ENCODE measurements around the gene BMP8A.

Gene BMP8A

DNA sequence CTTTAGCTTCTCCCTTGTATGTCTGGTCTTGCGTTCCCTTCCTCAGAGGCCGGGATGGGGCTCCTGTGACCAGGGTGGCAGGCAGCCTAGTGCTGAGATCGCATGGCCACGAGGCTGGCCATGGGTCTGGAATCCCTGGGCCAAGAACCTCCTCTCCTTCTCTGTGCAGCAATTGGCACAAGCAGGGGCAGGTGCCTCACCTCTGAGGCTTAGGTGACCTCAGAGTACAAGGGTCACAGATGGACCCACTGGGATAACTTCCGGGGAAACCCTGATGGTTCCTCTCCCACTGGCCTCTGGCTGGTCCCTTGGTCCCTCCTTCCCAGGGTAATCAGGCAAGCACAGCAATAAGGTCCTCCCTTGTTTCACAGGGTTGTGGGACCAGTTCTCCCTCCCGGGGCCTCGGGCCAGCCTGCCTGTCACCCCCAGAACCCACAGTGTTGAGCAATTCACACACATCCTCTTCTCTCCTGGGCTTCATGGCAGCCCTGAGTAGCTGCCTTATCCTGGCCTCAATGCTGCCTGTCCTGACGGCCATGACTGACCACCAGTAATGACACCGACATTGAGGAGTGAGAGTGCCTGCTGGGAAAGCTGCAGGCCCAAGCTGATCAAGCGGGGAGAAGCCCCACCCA, 38.6 kb downstream of the BMP8A start:
- DNase-seq = no peak

DNA sequence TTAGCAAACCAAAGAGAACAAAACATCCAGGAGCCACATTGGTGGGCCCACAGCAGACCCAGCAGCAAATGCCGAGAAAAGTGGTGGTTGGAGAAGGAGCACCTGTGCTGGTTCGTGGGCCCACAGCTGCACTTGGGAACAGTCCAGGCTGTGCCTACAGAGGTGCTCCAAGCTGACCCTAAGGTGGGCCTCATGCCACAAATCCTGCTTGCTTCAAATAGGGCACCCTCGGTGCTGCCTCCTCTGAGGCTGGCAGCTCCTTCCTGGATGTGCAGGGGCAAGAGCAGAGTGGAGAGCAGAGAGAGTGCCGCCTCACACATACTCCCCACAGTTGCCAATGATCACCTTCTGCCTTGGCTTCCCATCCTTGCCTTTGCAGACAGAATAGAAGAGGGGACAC, 40.1 kb downstream of the BMP8A start:
- no peak for DNase-seq

DNA sequence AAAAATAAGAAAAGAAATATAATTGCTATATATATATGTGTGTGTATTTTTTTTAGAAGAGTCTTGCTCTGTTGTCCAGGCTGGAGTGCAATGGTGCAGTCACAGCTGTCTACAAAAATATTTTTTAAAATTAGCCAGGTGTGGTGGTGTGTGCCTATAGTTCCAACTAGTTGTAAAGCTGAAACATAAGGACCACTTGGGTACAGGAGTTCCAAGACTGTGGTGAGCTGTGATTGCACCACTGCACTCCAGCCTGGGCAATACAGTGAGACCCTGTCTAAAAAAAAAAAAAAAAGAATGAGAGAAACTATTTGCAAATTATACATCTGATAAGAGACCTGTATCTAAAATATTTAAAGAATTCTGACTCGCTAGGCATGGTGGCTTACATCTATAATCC, 42.0 kb downstream of the BMP8A start:
- DNase-seq = no peak

DNA sequence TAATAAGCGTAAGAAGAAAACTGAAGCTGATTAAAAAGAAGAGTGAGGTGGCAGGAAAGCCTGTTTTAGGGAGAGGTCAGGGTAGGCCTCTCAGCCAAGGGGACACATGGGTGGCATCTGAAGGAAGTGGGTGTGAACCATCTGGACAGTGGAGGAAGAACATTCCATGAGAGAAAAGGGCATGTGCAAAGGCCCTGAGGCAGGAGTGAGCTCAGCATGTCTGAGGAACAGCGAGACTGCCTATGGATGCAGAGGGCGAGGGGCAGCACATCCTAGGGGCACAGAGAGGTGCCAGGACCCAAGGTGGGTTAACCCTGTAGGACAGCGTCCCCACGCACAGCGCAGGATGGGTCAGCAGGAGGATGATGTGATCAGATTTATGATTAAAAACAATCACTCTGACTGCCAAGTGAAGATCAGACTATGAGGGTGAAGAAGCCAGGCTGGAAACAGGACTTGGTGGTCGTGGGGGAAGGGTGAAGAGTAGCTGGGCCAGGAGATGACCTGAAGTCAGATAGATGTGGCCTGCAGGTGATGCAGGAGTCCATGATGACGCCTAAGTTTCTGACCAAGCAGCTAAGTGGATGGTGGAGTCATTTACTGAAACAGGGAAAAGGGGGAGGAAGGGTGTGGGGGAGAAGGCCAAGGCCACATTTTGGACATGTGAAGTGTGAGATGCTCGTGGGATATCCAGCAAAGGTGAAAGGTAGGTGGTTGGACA, 47.3 kb downstream of the BMP8A start:
- no peak for DNase-seq

DNA sequence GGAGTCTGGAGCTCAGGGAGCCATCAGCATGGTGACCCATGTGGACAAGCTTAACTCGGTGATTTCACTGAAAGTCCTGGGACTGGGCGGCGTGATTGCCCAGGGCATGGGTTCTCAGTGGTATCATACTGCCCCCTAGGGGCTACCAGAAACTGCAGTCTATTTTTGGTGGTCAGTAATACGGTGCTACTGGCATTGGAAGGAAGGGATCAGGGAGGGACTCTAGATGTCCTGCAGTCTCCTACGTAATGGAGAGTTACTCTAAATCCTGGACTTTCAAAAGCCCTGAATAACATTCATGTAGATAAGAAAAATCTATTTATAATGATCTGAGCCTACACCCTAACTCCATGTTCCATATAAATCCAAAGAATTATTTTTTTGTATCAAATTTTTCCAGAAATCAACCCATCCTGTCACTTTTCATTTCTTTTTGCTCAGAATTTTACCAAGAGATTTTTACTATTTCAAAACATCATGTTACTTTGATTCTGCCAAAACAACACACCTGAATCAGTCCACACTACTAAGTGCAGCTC, 47.9 kb downstream of the BMP8A start:
- peak in 1 of 2 experiments; percentile 12 for DNase-seq

DNA sequence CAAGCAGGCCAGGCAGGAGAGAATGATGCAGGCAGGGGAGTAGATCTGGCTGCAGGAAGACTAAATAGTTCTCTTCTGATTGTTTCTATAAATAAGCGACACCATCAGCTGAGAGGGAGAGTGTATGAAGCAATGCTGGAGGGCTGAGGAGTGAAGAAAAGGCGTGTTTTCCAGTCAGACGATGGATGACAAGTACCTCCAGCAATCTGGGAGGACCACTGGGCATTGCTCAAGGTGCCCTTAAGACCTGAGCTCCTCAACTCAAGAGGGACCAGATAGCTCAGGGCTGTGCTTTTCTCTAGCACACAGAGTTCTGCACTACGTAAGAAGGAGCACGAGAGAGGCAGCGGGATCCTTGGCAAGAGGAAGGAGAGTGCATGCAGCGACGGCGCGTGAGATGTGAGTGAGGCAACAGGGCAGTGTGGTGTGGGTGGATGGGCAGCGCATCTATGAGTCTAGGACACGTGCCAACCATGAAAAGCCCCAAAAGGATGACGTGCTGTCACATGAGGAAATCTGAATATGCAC, 49.1 kb downstream of the BMP8A start:
- DNase-seq = no peak

DNA sequence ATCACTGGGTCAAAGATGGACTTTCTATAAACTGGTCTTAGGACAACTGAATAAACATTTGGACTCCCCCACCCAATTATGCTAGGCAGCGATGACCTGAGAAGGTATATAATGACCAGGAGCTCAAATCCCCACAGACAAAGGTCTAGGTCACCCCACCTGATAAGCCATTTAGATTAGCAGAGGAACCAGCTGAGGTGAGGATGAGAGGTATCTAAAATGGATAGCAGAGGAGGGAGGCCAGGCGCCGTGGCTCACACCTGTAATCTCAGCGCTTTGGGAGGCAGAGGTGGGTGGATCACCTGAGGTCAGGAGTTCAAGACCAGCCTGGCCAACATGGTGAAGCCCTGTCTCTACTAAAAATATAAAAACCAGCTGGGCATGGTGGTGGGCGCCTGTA, 51.5 kb downstream of the BMP8A start:
- no peak for DNase-seq

DNA sequence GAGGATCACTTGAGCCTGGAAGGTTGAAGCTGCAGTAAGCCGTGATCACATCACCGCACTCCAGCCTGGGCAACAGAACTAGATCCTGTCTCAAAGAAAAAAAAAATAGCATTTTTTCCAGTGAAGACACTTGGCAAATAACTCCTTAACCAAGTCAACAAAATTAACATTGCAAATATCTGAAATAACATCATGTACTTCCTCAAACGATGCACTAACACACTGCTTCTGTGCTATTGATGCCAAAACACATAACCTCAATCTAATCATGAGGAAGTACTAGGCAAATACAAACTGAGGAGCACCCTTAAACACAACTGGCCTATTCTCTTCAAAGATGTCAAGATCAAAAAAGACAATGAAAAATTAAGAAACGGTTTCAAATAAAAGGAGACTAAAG, 52.9 kb downstream of the BMP8A start:
- DNase-seq = no peak

DNA sequence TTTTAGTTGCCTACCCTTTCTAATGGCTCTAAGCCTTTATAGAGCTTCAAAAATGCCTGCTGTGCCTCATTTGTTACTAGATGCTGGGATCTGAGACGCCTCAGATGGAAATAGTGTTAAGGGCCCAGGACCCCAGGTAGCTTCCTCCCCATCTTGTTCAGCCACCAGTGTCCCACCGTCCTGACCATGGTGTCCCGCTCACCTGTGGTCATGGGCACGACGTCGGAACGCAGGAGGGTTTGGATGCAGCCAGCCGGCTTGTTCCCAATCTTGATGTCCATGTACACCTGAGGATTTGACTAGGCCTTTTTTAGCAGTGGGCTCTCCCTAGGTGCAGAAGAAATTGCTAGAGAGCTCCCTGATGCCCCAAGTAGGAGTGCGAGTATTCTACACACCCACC, 54.1 kb downstream of the BMP8A start:
- DNase-seq = no peak

DNA sequence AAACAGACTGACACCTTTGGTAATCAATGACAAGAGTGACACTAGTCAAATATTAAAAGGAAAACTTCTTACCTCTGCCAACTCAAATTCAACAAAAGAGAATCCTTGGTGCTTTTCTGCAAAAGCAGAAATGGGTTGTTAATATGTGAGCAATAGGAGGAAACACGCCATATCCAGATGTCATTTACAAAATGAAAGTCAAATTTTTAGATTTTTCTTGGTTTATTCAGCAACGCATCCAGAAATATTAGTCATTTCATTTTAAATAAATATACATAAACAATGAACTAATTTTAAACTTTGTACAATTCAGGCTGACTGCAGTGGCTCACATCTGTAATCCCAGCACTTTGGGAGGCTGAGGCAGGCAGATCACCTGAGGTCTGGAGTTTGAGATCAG, 62.8 kb downstream of the BMP8A start:
- DNase-seq = no peak

DNA sequence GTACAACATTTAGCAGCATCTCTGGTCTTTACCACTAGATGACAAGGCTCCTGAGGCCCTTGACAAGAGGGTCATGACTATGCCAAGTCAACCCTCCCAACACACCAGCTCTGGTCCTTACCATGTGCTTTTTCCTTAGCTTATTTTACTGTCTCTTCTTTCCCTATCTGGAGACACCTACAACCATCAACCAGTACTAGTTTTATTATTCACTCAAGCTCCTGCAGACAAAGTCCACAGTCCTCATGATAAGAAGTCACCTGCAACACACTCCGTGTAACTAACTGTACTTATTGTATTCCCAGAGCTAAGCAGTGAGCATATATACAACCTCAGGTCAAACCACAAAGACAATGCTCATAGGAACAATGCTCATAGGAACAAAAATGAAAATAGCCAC, 69.8 kb downstream of the BMP8A start:
- no peak for DNase-seq

DNA sequence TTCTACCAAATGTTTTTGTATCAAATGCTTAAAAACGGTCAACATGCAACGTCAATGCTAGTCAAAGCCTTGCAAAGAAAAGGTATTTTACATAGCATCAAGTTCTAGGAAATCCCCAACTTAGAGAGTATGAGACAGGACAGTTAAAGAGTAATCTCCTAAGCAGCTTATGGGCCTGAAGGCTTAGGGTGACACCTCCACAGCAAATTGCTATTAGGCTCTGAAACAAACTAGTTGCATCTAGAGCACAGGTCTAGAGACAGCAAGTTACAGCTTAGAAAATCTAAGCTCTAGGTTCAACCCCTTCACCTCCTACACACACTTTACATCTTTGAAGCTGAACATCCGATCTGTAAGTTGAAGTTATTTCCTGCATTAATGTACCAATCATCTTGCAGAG, 71.5 kb downstream of the BMP8A start:
- no peak for DNase-seq

DNA sequence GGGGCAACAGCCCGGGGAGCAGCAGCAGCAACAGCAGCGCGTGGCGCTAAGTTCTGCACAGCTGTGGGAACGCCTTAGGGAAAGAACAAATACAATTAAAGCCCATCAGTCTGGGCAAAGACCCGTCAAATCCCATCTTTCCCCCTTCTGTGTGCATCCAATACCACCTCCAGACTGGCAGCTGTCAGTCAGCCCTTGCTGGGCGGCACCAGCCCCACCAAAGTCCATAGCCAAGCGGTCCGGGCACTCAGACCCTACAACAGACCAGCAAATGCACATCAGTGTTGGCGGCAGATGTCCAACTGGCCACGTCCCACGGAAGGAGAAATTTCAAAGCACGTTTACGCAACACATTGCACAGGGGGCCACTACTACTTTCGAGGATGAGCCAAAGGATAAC, 72.2 kb downstream of the BMP8A start:
- DNase-seq = no peak

DNA sequence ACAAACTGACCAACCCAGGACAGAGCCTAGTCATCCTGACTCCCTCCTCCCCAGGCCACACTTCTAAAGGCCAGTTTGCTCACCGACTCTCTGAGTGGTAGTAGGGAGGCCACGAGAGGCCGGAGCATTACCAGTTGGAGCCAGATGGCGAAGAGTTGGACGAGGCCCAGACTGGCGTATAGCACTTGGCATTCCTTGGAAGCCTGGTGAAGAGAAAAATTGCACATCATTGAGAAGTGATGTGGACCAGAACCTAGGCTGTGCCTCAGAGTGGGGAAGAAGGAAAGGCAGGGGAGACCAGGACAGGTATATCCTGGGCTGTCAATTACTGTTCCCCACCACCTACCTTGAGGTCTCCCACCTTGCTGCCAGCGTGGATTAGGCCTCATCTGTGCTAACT, 72.9 kb downstream of the BMP8A start:
- DNase-seq = no peak

DNA sequence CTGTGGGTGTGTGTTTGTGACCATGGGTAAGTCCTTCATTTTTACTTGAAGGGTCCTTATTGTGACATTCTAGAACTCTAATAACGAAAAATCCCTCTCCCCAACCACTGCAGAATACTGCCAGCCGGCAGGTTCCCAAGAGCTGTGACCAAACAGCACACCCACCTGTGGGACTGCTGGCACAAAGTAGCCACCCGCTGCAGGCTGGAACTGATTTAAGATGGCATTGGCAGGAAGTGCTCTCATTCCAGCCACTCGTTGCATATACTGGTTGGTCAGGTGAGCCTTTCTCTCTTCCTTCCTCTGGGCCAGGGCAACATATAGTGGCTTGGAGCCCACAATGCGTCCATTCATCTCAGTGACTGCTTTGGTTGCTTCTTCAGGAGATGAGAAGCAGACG, 73.5 kb downstream of the BMP8A start:
- no peak for DNase-seq

DNA sequence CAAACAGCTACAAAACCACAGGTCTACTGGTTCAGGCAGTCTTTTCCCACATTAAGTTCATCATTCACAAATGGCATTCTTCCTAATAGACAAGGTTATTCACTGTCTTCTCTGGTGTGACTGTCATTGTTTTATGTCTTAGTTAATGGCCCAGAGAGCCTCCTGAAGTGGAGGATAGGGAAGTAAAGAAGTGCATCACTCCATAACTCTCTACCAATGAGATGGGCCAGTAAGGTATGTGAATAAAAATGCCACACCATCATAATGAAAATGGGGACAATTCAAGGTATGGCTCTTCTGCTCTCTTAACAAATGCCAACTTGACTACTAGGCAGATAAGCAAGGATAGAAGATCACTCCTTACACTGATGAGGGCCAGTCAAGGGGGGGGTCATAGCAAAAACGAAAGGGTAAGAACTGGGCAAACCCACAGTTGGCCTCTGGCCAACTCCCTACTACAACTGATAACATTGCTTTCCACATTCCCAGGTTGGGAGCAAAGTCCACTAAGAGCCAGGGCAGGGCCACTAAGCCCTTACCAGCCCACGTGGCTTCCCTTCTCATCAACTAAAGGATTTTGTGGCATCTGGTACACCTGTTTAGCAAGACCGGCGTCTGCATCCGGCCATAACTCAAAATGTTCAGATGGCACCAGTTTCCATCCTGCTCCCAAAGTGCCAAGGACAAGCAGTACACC, 75.2 kb downstream of the BMP8A start:
- DNase-seq = no peak

DNA sequence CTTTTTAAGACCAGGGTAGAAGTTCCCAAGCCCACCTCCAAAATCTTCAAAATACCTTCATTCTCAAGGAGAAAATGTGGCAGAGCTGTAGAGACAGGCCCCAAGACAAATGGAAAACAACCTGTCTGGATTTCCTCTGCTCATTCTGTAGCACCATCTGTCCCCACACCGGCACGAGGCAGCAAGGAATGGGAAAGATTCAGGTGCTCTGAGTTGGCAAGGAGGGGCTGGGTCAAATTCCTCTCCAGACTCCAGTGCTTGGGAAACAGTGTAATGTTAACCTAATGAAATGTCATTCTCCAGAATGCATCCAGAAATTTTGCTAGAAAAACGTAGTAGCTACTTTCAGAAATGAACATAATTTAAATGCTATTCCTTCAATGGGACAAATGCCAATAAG, 75.9 kb downstream of the BMP8A start:
- no peak for DNase-seq

DNA sequence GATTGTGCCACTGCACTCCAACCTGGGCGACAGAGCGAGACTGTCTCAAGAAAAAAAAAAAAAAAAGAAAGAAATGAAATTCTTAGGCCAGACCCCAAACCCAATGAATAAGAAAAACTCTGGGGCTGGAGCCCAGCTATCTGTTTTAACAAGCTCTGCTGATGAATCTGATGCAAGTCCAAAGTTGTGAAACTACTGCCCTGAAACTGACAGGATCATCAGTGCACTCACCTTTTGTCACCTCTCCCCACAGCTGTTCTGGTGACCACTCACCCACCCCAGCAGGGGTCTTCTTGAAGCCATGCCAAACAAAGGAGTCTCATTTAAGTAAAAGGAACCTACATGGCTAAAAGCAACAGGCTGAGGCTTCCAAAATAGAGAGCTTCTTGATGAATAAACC, 76.8 kb downstream of the BMP8A start:
- DNase-seq = no peak

DNA sequence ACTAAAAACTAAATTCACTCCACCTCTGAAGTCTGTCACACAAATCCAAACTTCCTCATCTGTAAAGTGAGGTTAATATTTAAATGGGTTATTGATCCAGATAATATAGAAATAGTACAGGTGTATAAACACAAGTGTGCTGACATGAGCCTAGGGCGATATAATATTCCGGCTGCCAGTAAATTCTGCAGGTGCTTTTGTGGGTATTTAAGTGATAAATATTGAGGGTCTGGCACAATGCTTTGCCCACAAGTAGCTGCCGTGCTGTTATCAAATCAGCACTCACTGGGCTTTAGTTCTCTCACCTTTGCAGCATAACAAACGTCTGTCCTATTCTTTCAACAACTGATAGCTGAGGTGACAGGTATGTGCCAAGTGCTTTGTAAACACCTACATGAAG, 77.6 kb downstream of the BMP8A start:
- no peak for DNase-seq

DNA sequence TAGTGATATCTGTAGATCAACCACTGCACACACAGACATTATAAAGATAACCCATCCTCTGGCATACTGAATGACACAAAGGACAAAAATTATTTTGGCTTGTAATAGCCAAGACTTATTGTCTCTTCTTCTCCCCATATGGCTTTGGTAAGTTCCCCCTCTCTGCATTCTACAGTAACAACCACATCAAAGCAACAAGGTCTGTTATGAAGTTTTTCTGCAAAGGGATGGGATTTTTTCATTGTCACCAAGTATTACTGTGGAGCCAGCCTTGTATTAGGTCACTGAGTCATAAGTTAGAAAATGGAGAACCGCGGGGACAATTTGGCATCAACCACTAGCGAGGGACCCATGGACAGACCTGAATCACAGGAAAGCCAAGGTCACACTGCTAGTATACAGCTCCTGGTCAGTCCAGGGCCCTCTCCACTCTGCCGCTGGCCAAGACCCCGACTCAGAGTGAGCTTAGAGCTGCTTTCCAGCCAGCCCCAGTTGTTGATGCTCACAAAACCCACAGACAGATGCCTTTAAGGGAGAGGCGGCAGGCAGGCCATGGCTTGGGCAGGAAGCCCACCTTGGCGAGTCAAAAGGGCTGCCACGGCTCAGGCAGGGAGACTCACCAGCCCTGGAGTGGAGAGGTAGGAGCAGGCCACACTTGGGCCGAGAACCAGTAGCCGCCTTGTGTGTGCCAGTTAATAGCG, 79.2 kb downstream of the BMP8A start:
- DNase-seq = no peak

DNA sequence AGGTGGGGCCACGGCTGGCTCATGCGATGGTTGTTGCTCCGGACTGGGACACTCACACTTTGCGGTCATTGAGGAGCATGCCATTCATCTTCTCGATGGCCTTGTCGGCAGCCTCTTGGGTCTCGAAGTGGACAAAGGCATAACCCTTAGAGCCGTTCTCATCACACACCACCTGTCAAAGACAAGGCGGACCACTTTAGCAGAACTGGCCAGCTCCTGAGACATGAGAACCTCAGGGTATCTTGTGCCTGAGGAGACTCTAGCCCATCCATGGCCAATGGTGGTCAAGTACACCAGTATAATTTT, 79.7 kb downstream of the BMP8A start:
- no peak for DNase-seq

DNA sequence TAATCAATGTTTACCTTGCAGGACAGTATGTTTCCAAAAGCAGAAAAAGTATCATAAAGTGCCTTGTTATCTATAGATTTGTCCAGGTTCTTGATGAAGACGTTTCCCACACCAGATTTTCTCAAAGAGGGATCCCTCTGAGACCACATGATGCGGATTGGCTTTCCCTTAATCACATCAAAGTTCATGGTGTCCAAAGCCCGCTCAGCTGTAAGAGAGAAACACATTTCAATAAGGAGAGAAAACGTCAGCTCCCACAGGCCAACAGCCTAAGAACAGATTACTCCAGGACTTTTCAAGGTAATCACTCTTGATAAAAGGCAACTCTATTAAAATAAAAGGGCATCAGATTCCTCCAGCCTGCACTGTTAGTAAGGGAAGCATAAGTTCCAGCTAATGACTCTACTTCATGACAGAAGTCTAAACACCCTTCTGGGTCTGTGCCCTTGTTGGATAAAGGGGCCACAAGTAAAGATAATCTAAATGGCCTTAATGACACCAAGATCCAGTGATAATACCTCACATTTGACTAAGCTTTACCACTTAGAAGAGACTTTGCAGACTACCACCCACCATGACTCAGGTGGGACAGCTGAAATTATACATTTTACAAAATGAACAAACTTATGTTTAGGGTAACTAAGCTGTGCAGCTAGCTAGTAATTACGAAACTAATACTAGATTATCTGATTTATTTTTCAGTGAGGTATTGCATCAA, 81.1 kb downstream of the BMP8A start:
- DNase-seq = no peak

DNA sequence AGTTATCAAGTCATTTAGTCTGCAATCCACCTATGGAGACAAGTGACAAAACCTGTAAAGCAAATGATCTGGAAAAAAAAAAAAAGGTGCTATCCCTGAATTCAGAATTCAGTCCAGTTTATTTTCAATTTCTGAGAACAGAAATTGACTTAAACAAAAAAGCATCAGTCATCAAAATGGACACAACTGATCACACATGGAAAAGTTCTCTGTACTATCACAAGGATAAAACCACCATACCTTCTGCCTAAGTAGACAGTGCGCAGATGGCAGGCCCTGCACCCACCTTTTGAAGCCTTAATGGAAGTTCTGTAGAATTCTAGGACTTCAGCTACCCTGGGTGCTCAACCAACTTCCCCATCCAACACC, 81.6 kb downstream of the BMP8A start:
- DNase-seq = no peak
